ENCODE results near the gene SYNPO2.
"Not testable (repeated sequence)": the region's sequence is repeated elsewhere in the genome, so short reads cannot be mapped to it uniquely, and the experiment has no call there.

SYNPO2 gene

DNA sequence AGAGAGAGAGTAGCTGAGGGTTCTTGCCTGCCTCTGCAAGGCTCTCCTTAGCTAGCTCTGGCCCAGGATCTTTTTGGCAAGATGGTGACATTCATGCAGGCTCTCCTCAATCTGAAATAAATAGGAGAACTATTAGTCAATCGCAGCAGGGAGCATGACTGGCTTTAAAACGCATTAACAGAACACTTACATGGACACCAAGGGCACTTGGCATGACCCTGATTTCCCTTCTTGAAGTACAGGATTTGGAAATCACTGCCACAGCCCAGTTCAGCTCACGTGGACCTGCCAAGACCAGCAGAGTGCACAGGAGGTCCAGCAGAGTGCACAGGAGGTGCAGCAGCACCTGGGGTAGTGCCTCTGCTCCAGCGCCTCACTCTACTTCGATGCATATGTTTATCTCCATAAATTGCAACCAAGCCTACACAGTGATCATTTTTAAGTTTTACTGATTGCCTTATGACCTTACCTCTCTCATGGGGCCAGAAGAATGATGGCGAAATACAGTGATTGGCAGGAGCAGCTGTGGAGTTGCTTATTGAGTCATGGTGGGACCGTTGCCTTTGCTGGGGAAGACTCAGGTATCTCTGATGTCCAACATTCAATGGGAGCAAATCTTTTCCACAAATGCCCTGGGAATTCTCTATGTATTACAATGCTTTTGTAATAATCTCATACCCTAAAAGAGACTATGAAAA is 122.4 kb downstream of the SYNPO2 start:
- in situ Hi-C loops (cut with HindIII; ENCODE audit: low pct_ligation_motif_present, low pct_unique_long_range_greater_than_20kb, low sequenced_read_pairs): no loop called here

DNA sequence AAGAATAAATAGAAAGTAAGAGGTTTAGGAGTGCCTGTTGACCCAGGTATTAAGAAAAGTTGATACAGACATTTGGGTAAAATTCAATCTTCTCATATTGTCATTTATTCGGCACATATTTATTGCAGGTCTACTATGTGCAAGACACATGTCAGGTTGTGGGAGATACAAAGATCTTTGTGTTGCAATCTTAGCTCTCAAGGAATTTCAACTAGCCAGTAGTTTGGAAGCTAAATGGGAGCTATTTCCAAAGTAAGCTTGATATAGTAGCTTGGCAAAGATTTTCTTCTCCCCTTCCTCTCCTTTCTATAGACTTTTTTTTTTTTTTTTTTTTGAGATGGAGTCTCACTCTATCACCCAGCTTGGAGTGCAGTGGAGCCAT is 122.9 kb downstream of the SYNPO2 start:
- in situ Hi-C loops (cut with HindIII; ENCODE audit: low pct_ligation_motif_present, low pct_unique_long_range_greater_than_20kb, low sequenced_read_pairs): no loop called here

More for the DNA sequence above, 122.4 kb downstream of the SYNPO2 start:
- no peak for DNase-seq

GRCh38 chr4:119014658-119015057 is 126.0 kb downstream of the SYNPO2 start:
- DNase-seq: no peak
- in situ Hi-C loops (cut with HindIII; ENCODE audit: low pct_ligation_motif_present, low pct_unique_long_range_greater_than_20kb, low sequenced_read_pairs): no loop called here

More for the DNA sequence above, 122.9 kb downstream of the SYNPO2 start:
- DNase-seq: no peak

GRCh38 chr4:119016636-119017035 is 128.0 kb downstream of the SYNPO2 start:
- in situ Hi-C loops (cut with HindIII; ENCODE audit: low pct_ligation_motif_present, low pct_unique_long_range_greater_than_20kb, low sequenced_read_pairs): no loop called here
- DNase-seq: no peak

DNA sequence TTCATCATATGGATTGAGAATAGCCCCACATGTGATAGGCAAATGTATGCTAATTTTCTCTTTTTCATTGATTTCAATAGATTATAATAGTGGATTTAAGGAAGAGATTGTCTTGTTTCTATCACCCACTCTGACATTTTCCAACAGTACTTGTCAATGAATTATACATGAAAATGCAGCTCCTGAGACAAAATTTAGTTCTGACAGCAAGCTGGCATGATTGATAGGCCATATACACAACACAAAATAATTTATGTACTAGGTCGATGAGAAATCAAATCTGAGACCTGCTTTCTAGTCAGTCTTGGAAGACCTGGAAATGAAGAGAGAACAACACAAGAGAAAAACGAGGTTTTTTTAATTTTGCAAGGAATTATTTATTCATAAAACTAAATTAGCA is 129.0 kb downstream of the SYNPO2 start:
- in situ Hi-C loops (cut with HindIII; ENCODE audit: low pct_ligation_motif_present, low pct_unique_long_range_greater_than_20kb, low sequenced_read_pairs): no loop called here
- DNase-seq: no peak

GRCh38 chr4:119020158-119020557 is 131.5 kb downstream of the SYNPO2 start:
- in situ Hi-C loops (cut with HindIII; ENCODE audit: low pct_ligation_motif_present, low pct_unique_long_range_greater_than_20kb, low sequenced_read_pairs): no loop called here
- DNase-seq: no peak

GRCh38 chr4:119022520-119022919 is 133.9 kb downstream of the SYNPO2 start:
- DNase-seq; in situ Hi-C loops (cut with HindIII; ENCODE audit: low pct_ligation_motif_present, low pct_unique_long_range_greater_than_20kb, low sequenced_read_pairs): not testable (repeated sequence)

GRCh38 chr4:119024102-119024501 is 135.4 kb downstream of the SYNPO2 start:
- in situ Hi-C loops (cut with HindIII; ENCODE audit: low pct_ligation_motif_present, low pct_unique_long_range_greater_than_20kb, low sequenced_read_pairs): no loop called here
- no peak for DNase-seq

- DNase-seq: peak; percentile 51
- in situ Hi-C loops (cut with HindIII; ENCODE audit: low pct_ligation_motif_present, low pct_unique_long_range_greater_than_20kb, low sequenced_read_pairs): no loop called here
These were observed 136.8 kb downstream of the SYNPO2 start for GRCh38 chr4:119025420-119025819.

DNA sequence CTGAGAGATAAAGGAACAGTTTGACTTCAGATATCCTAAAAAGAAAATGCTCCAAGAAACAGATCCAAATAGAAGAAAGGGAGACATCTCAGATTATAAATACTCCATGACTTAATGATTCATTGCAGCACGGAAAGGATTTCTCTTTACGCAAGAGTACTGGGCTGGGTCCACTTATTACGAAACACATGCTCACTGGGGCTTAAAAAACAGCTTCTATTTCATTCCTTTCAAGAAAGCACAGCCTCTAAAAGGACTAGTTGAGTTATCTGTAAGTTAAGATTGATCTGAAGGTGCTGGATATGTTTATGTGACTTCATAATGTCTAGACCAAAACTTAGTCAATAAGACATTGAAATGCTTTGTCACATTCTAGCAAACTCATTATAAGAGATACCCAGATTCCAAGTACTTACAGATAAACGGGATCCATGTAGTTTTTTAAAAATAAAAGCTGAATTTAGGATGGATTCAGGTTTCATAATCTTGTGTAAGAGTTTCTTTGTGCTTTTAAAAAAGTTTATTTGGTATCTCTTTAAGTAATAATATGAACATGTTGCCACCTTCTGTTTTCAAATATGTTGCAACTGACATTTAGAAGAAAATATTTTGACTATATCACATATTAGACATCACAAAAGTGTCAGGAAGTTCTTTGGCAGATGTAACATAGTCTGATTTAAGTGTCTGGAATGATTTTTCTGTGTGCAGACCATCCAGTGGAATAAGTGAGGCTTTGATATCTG is 137.4 kb downstream of the SYNPO2 start:
- in situ Hi-C loops (cut with HindIII; ENCODE audit: low pct_ligation_motif_present, low pct_unique_long_range_greater_than_20kb, low sequenced_read_pairs): no loop called here
- DNase-seq: peak; percentile 61

DNA sequence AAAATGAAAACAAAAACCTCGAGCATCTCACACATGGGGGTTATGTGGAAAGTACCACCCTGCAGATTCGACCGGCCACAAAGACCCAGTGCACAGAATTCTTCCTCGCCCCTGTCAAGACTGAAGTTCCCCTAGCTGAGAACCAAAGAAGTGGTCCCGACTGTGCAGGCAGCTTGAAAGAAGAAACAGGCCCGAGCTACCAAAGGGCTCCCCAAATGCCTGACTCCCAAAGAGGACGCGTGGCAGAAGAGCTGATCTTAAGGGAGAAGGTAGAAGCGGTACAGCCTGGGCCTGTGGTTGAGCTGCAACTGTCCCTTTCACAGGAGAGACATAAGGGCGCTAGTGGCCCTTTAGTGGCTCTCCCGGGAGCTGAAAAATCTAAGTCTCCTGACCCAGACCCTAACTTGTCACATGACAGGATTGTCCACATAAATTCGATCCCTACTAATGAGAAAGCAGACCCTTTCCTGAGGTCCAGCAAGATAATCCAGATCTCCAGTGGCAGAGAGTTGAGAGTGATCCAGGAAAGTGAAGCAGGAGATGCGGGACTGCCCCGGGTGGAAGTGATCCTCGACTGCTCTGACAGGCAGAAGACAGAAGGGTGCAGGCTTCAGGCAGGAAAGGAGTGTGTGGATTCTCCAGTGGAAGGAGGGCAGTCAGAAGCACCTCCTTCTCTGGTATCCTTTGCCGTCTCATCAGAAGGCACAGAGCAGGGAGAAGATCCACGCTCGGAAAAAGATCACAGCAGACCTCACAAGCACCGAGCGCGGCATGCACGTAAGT is 138.2 kb downstream of the SYNPO2 start:
- in situ Hi-C loops (cut with HindIII; ENCODE audit: low pct_ligation_motif_present, low pct_unique_long_range_greater_than_20kb, low sequenced_read_pairs): no loop called here
- no peak for DNase-seq

- in situ Hi-C loops (cut with HindIII; ENCODE audit: low pct_ligation_motif_present, low pct_unique_long_range_greater_than_20kb, low sequenced_read_pairs): no loop called here
These were observed 139.2 kb downstream of the SYNPO2 start for GRCh38 chr4:119027811-119028210.

DNA sequence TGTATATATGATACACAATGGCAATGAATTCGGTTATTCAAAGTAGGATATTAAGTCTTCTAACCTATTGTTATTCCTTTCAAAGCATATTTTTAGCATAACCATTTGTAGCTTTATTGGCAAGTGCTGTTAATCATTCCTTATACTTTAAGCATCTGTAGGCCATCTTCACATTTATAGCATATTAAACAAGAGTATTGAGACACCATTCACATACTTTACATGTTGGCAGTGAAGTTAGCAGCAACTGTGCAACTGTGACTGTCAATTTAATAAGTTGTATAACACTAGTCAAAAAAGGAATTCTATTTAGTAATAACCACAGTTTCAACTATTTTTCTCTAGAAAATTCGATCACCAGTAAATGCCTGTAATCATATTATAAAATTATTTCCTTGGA is 139.6 kb downstream of the SYNPO2 start:
- in situ Hi-C loops (cut with HindIII; ENCODE audit: low pct_ligation_motif_present, low pct_unique_long_range_greater_than_20kb, low sequenced_read_pairs): no loop called here
- DNase-seq: no peak

More at GRCh38 chr4:119027811-119028210, 139.2 kb downstream of the SYNPO2 start:
- DNase-seq: no peak

- in situ Hi-C loops (cut with HindIII; ENCODE audit: low pct_ligation_motif_present, low pct_unique_long_range_greater_than_20kb, low sequenced_read_pairs): no loop called here
- no peak for DNase-seq
These were observed 141.3 kb downstream of the SYNPO2 start for GRCh38 chr4:119029847-119030535.

DNA sequence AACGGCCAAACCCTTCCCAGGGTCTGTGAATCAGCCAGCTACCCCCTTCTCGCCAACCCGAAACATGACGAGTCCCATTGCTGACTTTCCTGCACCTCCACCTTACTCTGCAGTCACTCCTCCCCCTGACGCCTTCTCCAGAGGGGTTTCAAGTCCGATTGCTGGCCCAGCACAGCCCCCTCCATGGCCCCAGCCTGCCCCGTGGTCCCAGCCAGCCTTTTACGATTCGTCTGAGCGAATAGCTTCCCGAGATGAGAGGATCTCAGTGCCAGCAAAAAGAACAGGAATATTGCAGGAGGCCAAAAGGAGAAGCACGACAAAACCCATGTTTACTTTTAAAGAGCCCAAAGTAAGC is 141.9 kb downstream of the SYNPO2 start:
- DNase-seq: no peak
- in situ Hi-C loops (cut with HindIII; ENCODE audit: low pct_ligation_motif_present, low pct_unique_long_range_greater_than_20kb, low sequenced_read_pairs): no loop called here

- in situ Hi-C loops (cut with HindIII; ENCODE audit: low pct_ligation_motif_present, low pct_unique_long_range_greater_than_20kb, low sequenced_read_pairs): no loop called here
- no peak for DNase-seq
These were observed 142.6 kb downstream of the SYNPO2 start for GRCh38 chr4:119031218-119031617.

- no peak for DNase-seq
- in situ Hi-C loops (cut with HindIII; ENCODE audit: low pct_ligation_motif_present, low pct_unique_long_range_greater_than_20kb, low sequenced_read_pairs): no loop called here
These were observed 144.4 kb downstream of the SYNPO2 start for GRCh38 chr4:119032921-119033685.

DNA sequence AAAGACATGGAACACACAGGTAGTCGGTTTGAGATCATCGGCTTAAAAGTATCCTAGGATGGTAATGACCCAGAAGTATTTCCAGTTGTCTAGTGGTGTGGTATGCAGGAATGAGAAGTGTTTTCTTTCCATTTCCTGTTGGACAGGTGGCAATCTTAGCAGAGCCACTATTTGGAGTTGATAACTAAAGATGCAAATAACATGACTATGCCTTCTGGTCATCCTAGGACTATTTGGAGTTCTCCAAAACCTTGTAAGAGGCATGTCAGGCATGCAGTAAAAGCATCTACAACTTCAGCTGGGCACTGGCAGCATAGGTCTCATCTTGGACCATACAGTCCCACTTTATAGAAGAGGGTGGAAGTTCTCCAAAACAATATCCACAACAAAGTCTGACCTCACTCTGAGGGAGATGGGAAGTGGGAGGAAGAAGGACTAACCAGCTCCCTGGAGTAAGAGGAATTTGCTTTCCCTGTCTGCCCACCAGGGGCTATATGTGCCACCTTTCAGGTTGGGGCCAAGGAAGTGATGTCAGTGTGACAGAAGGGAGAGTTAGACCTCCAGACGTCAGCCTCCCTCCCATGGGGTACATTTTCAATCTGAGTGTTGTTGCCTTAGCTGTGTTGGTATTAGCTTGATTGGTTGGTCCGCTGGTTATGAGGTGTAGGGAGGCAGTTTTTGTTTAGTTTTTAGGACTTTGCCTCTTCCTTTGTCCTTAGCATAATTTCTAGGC is 145.8 kb downstream of the SYNPO2 start:
- in situ Hi-C loops (cut with HindIII; ENCODE audit: low pct_ligation_motif_present, low pct_unique_long_range_greater_than_20kb, low sequenced_read_pairs): no loop called here
- DNase-seq: no peak
